GM12891 (cell line): Measurements from ENCODE around the gene DLG3.
"Not testable (repeated sequence)": the region's sequence is repeated elsewhere in the genome, so short reads cannot be mapped to it uniquely, and the experiment has no call there.

Experiments used
- DNase-seq: peaks from one replicate; pipeline ENCODE4 v3.0.0; 2011; ENCODE audit warnings: low spot score; ENCODE audit not compliant: insufficient read length
- FAIRE-seq: peaks from 2 replicates; lab custom pipeline; 2011; peaks lifted over from hg19 to GRCh38; lab: Jason Lieb, UNC
- PAX5 ChIP-seq: IDR thresholded peaks from 2 replicates; pipeline ENCODE4 v1.6.1; 2011; ENCODE audit warnings: low read length, moderate library complexity, mild to moderate bottlenecking; ENCODE audit not compliant: insufficient read depth, severe bottlenecking
- POLR2A ChIP-seq: IDR thresholded peaks from 2 replicates; pipeline ENCODE4 v1.6.1; 2011; ENCODE audit warnings: low read depth, low read length, control low read depth
- POLR2AphosphoS5 ChIP-seq: IDR thresholded peaks from 2 replicates; pipeline ENCODE4 v1.6.1; 2011; ENCODE audit warnings: low read depth, low read length, control low read depth
- POU2F2 ChIP-seq: IDR thresholded peaks from 2 replicates; pipeline ENCODE4 v1.6.1; 2011; ENCODE audit warnings: low read depth, mild to moderate bottlenecking, control low read depth, low read length, moderate library complexity
- SPI1 ChIP-seq: IDR thresholded peaks from 2 replicates; pipeline ENCODE4 v1.6.1; 2011; ENCODE audit warnings: low read depth, low read length, control low read depth
- TAF1 ChIP-seq: IDR thresholded peaks from 2 replicates; pipeline ENCODE4 v1.6.1; 2011; ENCODE audit warnings: low read depth, low read length, control low read depth

Gene DLG3

GRCh38 chrX:70509078-70509477, 64.4 kb downstream of the DLG3 start:
- TF ChIP-seq TAF1 (no peak), SPI1 (no peak), POU2F2 (no peak), POLR2AphosphoS5 (no peak), POLR2A (no peak), PAX5 (no peak)
- DNase-seq (no peak), FAIRE-seq (no peak)

- DNase-seq, FAIRE-seq: not testable (repeated sequence)
These were observed 70.6 kb downstream of the DLG3 start for GRCh38 chrX:70515270-70515669.

GRCh38 chrX:70515692-70516091, 71.1 kb downstream of the DLG3 start:
- not testable (repeated sequence) for DNase-seq, FAIRE-seq

GRCh38 chrX:70525733-70526132, 81.1 kb downstream of the DLG3 start:
- FAIRE-seq (no peak), DNase-seq (no peak)
- no peak for TF ChIP-seq SPI1
- no peak for TF ChIP-seq TAF1
- no peak for TF ChIP-seq POLR2AphosphoS5
- no peak for TF ChIP-seq POLR2A
- TF ChIP-seq POU2F2: no peak
- no peak for TF ChIP-seq PAX5

GRCh38 chrX:70527053-70527452, 82.4 kb downstream of the DLG3 start:
- TF ChIP-seq POLR2AphosphoS5 (no peak), PAX5 (no peak), SPI1 (no peak), POU2F2 (no peak), POLR2A (no peak), TAF1 (no peak)
- peak; percentile 64 for FAIRE-seq
- DNase-seq: no peak

GRCh38 chrX:70527610-70528345, 83.1 kb downstream of the DLG3 start:
- DNase-seq (no peak), FAIRE-seq (no peak)
- TF ChIP-seq POLR2AphosphoS5: no peak
- no peak for TF ChIP-seq POU2F2
- TF ChIP-seq TAF1: no peak
- no peak for TF ChIP-seq PAX5
- no peak for TF ChIP-seq SPI1
- no peak for TF ChIP-seq POLR2A

GRCh38 chrX:70535198-70535597, 90.6 kb downstream of the DLG3 start:
- DNase-seq (no peak), FAIRE-seq (peak; percentile 9)
- TF ChIP-seq SPI1 (no peak), PAX5 (no peak), POLR2AphosphoS5 (no peak), POU2F2 (no peak), TAF1 (no peak), POLR2A (no peak)

GRCh38 chrX:70549429-70549828, 104.8 kb downstream of the DLG3 start:
- TF ChIP-seq SPI1: no peak
- no peak for TF ChIP-seq TAF1
- no peak for TF ChIP-seq POLR2AphosphoS5
- TF ChIP-seq POU2F2: no peak
- TF ChIP-seq PAX5: no peak
- no peak for TF ChIP-seq POLR2A
- DNase-seq: no peak
- no peak for FAIRE-seq

GRCh38 chrX:70552130-70552704, 107.6 kb downstream of the DLG3 start:
- TF ChIP-seq POLR2AphosphoS5 (no peak), TAF1 (no peak), POU2F2 (no peak), SPI1 (no peak), PAX5 (no peak), POLR2A (no peak)
- DNase-seq (no peak), FAIRE-seq (no peak)

- DNase-seq (no peak), FAIRE-seq (peak; percentile 52)
- TF ChIP-seq TAF1: no peak
- no peak for TF ChIP-seq POLR2AphosphoS5
- TF ChIP-seq POLR2A: no peak
- TF ChIP-seq POU2F2: no peak
- no peak for TF ChIP-seq SPI1
- no peak for TF ChIP-seq PAX5
These were observed 108.9 kb downstream of the DLG3 start for GRCh38 chrX:70553516-70553915.
